ENCODE measurements around the gene C9orf43. TPM values are rescaled to one million over a fixed set of nuclear protein-coding genes. Genes with fewer than 3 reads are reported as not detected.
A peak's percentile ranks its signal among the peaks of the same experiment; 100 is the strongest.
"Not testable (repeated sequence)": the region's sequence is repeated elsewhere in the genome, so short reads cannot be mapped to it uniquely, and the experiment has no call there.

The C9orf43 gene
- total RNA-seq, 6 experiments from 2014 or later, result 0.27 to 0.73 (median 0.38) TPM

GRCh38 chr9:113373256-113373655 lies 37.3 kb upstream of the C9orf43 start:
- Mint-ChIP-seq H3K9me3 (no peaks in the 10 kb centered on the region), H3K27me3 (ENCODE audit: insufficient read depth) (peaks cover 4% of the 10 kb centered on the region), H3K4me1 (ENCODE audit: low read depth) (peaks cover 11% of the 10 kb centered on the region), H3K4me3 (no peak overlapping the region), H3K27ac (no peak overlapping the region), H3K36me3 (ENCODE audit: low read depth) (no peaks in the 10 kb centered on the region)
- TF ChIP-seq, protein P1, sequence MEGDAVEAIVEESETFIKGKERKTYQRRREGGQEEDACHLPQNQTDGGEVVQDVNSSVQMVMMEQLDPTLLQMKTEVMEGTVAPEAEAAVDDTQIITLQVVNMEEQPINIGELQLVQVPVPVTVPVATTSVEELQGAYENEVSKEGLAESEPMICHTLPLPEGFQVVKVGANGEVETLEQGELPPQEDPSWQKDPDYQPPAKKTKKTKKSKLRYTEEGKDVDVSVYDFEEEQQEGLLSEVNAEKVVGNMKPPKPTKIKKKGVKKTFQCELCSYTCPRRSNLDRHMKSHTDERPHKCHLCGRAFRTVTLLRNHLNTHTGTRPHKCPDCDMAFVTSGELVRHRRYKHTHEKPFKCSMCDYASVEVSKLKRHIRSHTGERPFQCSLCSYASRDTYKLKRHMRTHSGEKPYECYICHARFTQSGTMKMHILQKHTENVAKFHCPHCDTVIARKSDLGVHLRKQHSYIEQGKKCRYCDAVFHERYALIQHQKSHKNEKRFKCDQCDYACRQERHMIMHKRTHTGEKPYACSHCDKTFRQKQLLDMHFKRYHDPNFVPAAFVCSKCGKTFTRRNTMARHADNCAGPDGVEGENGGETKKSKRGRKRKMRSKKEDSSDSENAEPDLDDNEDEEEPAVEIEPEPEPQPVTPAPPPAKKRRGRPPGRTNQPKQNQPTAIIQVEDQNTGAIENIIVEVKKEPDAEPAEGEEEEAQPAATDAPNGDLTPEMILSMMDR (IDR thresholded peaks at IDR 0.05), result no peak
- DNase-seq, result no peak

DNA sequence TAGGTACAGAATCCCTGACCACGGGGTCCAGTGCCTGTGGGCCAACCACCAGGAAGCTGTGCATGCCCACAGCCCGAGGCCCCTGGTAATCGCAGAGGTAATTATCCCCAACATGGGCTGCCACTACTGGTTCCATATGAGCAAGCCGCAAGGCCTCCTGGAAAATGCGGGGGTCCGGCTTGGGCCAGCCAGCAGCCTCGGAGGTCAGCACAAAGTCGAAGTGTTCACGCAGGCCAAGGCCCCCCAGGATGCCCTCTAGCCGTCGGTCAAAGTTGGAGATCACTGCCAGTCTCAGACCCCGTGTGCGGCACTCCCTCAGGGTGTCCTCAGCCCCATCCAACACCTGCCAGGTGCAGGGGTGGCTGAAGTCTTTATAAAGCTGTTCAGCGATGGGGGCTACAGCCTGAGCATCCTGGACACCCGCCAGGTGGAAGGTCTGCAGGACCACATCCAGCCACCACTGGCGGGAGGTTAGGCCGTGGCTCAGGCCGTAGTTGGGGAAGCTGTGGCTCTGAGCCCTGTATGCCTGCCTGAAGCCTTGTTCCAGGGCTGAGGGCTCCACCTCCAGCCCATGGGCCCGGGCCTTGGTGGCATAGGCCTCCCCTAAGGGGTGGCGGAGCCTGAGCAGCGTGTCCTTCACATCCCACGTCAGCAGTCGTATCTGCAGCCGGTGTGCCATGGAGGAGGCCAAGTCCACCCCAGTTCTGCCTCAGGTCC lies 36.7 kb upstream of the C9orf43 start:
- H3K9me3 Mint-ChIP-seq, result no peaks in the 10 kb centered on the region
- H3K4me1 Mint-ChIP-seq (ENCODE audit: low read depth), result peaks cover 11% of the 10 kb centered on the region
- H3K36me3 Mint-ChIP-seq (ENCODE audit: low read depth), result no peaks in the 10 kb centered on the region
- no peak overlapping the region for H3K27ac Mint-ChIP-seq
- TF ChIP-seq, protein P1 (IDR thresholded peaks at IDR 0.05), result no peak
- DNase-seq, result no peak
- no peak overlapping the region for H3K4me3 Mint-ChIP-seq
- peaks cover 3% of the 10 kb centered on the region; the same call in 1 of the 2 replicates for H3K27me3 Mint-ChIP-seq (ENCODE audit: insufficient read depth)

DNA sequence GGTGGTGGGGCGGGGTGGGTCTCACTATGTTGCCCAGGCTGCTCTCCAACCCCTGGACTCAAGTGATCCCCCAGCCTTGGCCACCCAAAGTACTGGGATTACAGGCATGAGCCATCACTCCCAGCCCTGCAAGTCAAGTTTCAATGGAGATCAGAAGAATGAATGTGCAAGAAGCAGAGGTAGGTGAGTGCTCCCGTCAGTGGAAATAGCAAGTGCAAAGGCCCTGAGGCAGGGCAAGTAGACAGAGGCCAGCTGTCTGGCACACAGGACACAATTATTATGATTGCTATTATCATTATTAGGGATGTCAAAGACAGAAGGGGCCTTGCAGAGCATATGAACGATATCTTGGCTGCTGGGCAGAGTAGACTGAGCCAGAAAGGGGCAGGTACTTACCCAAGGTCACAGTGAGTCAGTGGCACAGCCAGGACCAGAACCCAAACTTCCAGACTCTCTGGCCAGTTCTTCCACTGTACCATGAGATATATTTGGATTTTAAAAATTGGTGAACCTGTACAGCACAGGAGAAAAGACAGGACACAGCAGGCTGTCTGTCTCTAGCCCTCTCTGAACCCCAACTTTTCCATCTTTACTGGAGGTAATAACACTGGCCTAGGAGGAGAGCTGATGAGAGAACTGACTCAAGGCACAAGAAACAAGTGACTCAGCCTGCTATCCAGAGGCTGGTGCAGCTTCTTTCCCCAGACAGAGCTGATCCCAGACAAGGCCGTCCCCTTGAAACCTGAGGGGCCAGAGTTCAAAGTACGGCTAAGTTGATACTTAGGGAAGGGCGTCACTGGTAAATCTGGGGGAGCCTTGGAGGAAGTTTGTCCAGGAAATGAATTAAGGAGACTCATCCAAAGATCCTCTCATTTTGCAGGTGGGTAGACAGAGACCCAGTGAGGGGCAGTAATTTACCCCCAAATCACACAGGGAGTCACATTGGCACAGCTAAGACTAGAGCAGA lies 35.2 kb upstream of the C9orf43 start:
- Mint-ChIP-seq H3K4me1 (ENCODE audit: low read depth) (peaks cover 11% of the 10 kb centered on the region), H3K27ac (peak overlapping the region; percentile 40; the same call in 1 of the 2 replicates), H3K36me3 (ENCODE audit: low read depth) (no peaks in the 10 kb centered on the region), H3K4me3 (peak overlapping the region; percentile 89), H3K27me3 (ENCODE audit: insufficient read depth) (peaks cover 5% of the 10 kb centered on the region; the same call in 1 of the 2 replicates), H3K9me3 (no peaks in the 10 kb centered on the region)
- peak; percentile 9 for DNase-seq
- TF ChIP-seq, protein P1 (IDR thresholded peaks at IDR 0.05), result no peak

- Mint-ChIP-seq H3K9me3 (no peaks in the 10 kb centered on the region), H3K27ac (peak within 1 kb of the TSS; percentile 40; the same call in 1 of the 2 replicates), H3K36me3 (ENCODE audit: low read depth) (no peaks in the 10 kb centered on the region), H3K27me3 (ENCODE audit: insufficient read depth) (peaks cover 5% of the 10 kb centered on the region; the same call in 1 of the 2 replicates), H3K4me3 (peak within 1 kb of the TSS; percentile 89), H3K4me1 (ENCODE audit: low read depth) (peaks cover 11% of the 10 kb centered on the region)
- peak; percentile 38 for DNase-seq
- TF ChIP-seq, protein P1 (IDR thresholded peaks at IDR 0.05), result no peak
Observed at GRCh38 chr9:113376634-113377567, 33.6 kb upstream of the C9orf43 start, which contains the start of gene HDHD3. Gene HDHD3 (minus strand): TSS chr9:113376986. CDS start chr9:113374354, 2,632 bp downstream.

GRCh38 chr9:113379094-113379828 lies 31.3 kb upstream of the C9orf43 start:
- H3K27me3 Mint-ChIP-seq (ENCODE audit: insufficient read depth); H3K36me3 Mint-ChIP-seq (ENCODE audit: low read depth); H3K4me3 Mint-ChIP-seq; DNase-seq; H3K27ac Mint-ChIP-seq; H3K9me3 Mint-ChIP-seq: not testable (repeated sequence)
- H3K4me1 Mint-ChIP-seq (ENCODE audit: low read depth), result peaks cover 11% of the 10 kb centered on the region

DNA sequence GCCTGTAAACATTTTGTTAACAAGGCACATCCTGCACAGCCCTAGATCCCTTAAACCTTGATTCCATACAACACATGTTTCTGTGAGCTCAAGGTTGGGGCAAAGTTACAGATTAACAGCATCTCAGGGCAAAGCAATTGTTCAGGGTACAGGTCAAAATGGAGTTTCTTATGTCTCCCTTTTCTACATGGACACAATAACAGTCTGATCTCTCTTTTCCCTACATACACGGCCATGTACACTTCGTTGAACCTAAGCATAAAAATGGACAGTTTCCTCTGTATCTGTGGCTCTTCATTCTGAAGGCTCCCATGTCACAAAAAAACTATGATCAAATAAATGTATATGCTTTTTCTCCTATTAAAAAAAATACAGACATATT lies 30.7 kb upstream of the C9orf43 start:
- H3K9me3 Mint-ChIP-seq; H3K27ac Mint-ChIP-seq; H3K4me3 Mint-ChIP-seq; DNase-seq; H3K27me3 Mint-ChIP-seq (ENCODE audit: insufficient read depth); H3K36me3 Mint-ChIP-seq (ENCODE audit: low read depth): not testable (repeated sequence)
- peaks cover 11% of the 10 kb centered on the region for H3K4me1 Mint-ChIP-seq (ENCODE audit: low read depth)
